GM12891 (cell line): ENCODE data around the gene IQGAP2.

Experiments used
- POLR2A ChIP-seq: IDR thresholded peaks from 2 replicates; pipeline ENCODE4 v1.6.1; 2011; ENCODE audit warnings: low read depth, low read length, control low read depth
- POLR2AphosphoS5 ChIP-seq: IDR thresholded peaks from 2 replicates; pipeline ENCODE4 v1.6.1; 2011; ENCODE audit warnings: low read depth, low read length, control low read depth
- SPI1 ChIP-seq: IDR thresholded peaks from 2 replicates; pipeline ENCODE4 v1.6.1; 2011; ENCODE audit warnings: low read depth, low read length, control low read depth

GRCh38 chr5:76467216-76467615 lies 64.1 kb downstream of the IQGAP2 start:
- TF ChIP-seq SPI1 (no peak), POLR2A (no peak), POLR2AphosphoS5 (no peak)
